CD14-positive monocyte (primary cell): ENCODE data around the gene CAP2. TPM values are rescaled to one million over a fixed set of nuclear protein-coding genes. Genes with fewer than 3 reads are reported as not detected.

Experiments used
- DNase-seq, 3 donors: peaks; one replicate each; pipeline ENCODE4 v3.0.0-alpha.2; 2011 to 2022
- H2AFZ ChIP-seq: 2 replicates; pipeline ENCODE4 v1.6.0; 2012; ENCODE audit warnings: mild to moderate bottlenecking, low read depth, low read length, inconsistent platforms; ENCODE audit not compliant: insufficient read depth, poor library complexity, severe bottlenecking
- H3K27ac ChIP-seq, 2 donors: 1 replicate in 1 of 2; 2 replicates in 1 of 2; pipeline ENCODE4 v1.5.1; 2012 to 2013; ENCODE audit warnings: low read length in 2 of 2, control low read depth in 1 of 2, inconsistent platforms in 1 of 2, low read depth in 1 of 2, mild to moderate bottlenecking in 1 of 2
- H3K27me3 ChIP-seq, 2 donors: one replicate each; pipeline versions ENCODE4 v1.6.0 to v1.6.1; 2011 to 2013; ENCODE audit warnings: low read length in 2 of 2; ENCODE audit not compliant: control insufficient read depth in 2 of 2, insufficient read depth in 2 of 2
- H3K36me3 ChIP-seq, 2 donors: replicated peaks in 1 of 2; 1 replicate in 1 of 2; 2 replicates in 1 of 2; pipeline versions ENCODE4 v1.5.1 to v1.6.1; 2012 to 2013; ENCODE audit warnings: low read length in 2 of 2, control low read depth in 1 of 2, inconsistent platforms in 1 of 2, mild to moderate bottlenecking in 1 of 2; ENCODE audit not compliant: insufficient read depth in 2 of 2, control insufficient read depth in 1 of 2
- H3K4me1 ChIP-seq, 2 donors: 1 replicate in 1 of 2; 2 replicates in 1 of 2; pipeline versions ENCODE4 v1.5.1 to v1.6.1; 2012 to 2013; ENCODE audit warnings: low read length in 2 of 2, control low read depth in 1 of 2, inconsistent platforms in 1 of 2, mild to moderate bottlenecking in 1 of 2, moderate library complexity in 1 of 2; ENCODE audit not compliant: insufficient read depth in 2 of 2, control insufficient read depth in 1 of 2
- H3K4me2 ChIP-seq: replicated peaks from 2 replicates; pipeline ENCODE3; 2012; ENCODE audit warnings: low read length, moderate library complexity, mild to moderate bottlenecking; ENCODE audit not compliant: poor library complexity, severe bottlenecking; ENCODE audit errors: extremely low read depth
- H3K4me3 ChIP-seq, 3 experiments: fragments of 200-600 bp in 1 of 3; sonication (generic) in 1 of 3; replicated peaks in 1 of 3; 1 replicate in 2 of 3; 2 replicates in 1 of 3; pipeline ENCODE4 v1.5.1; 2011 to 2013; ENCODE audit warnings: low read length in 3 of 3, mild to moderate bottlenecking in 3 of 3, control low read depth in 2 of 3, low read depth in 2 of 3, inconsistent platforms in 1 of 3, moderate library complexity in 1 of 3
- H3K79me2 ChIP-seq: 2 replicates; pipeline ENCODE4 v1.6.0; 2012; ENCODE audit warnings: mild to moderate bottlenecking, control low read depth, inconsistent platforms, low read length, moderate library complexity; ENCODE audit not compliant: insufficient read depth
- H3K9ac ChIP-seq: 2 replicates; pipeline ENCODE4 v1.6.0; 2017; ENCODE audit warnings: low read length, mild to moderate bottlenecking; ENCODE audit not compliant: insufficient read depth, poor library complexity, severe bottlenecking
- H3K9me3 ChIP-seq, 2 donors: replicated peaks in 1 of 2; 1 replicate in 1 of 2; 2 replicates in 1 of 2; pipeline versions ENCODE4 v1.5.1 to v1.6.1; 2012 to 2013; ENCODE audit warnings: low read length in 2 of 2, control low read depth in 1 of 2; ENCODE audit not compliant: control insufficient read depth in 1 of 2, insufficient read depth in 1 of 2
- H4K20me1 ChIP-seq: 2 replicates; pipeline ENCODE4 v1.6.0; 2012; ENCODE audit warnings: mild to moderate bottlenecking, low read length, control low read depth, moderate library complexity; ENCODE audit not compliant: insufficient read depth
- H3K27ac Mint-ChIP-seq, 7 donors: one replicate each; pipeline ENCODE4 v1.8.0; 2020; ENCODE audit warnings: mild to moderate bottlenecking in 7 of 7, mixed read lengths in 7 of 7, moderate library complexity in 6 of 7, inconsistent platforms in 2 of 7
- H3K27me3 Mint-ChIP-seq, 3 donors: one replicate each; pipeline ENCODE4 v1.8.0; 2021 to 2022; ENCODE audit warnings: low read depth in 3 of 3, mild to moderate bottlenecking in 3 of 3, mixed read lengths in 3 of 3, moderate library complexity in 3 of 3, inconsistent platforms in 1 of 3
- H3K36me3 Mint-ChIP-seq, 2 donors: one replicate each; pipeline ENCODE4 v1.8.0; 2020; ENCODE audit warnings: mixed read lengths in 2 of 2, inconsistent platforms in 1 of 2, mild to moderate bottlenecking in 1 of 2
- H3K4me1 Mint-ChIP-seq: one replicate; pipeline ENCODE4 v1.8.0; 2020; ENCODE audit warnings: mild to moderate bottlenecking, mixed read lengths
- H3K4me3 Mint-ChIP-seq, 2 donors: one replicate each; pipeline ENCODE4 v1.8.0; 2020; ENCODE audit warnings: mild to moderate bottlenecking in 2 of 2, mixed read lengths in 2 of 2, moderate library complexity in 1 of 2
- H3K9me3 Mint-ChIP-seq, 7 donors: one replicate each; pipeline ENCODE4 v1.8.0; 2020 to 2022; ENCODE audit warnings: mixed read lengths in 7 of 7, mild to moderate bottlenecking in 6 of 7, moderate library complexity in 6 of 7, inconsistent platforms in 2 of 7
- CTCF ChIP-seq: fragments of 200-600 bp; IDR thresholded peaks from one replicate; pipeline ENCODE4 v1.8.0; 2022; ENCODE audit warnings: antibody characterized with exemption, mild to moderate bottlenecking
- WGBS: methylation state at CpG from one replicate; pipeline ENCODE4 v1.1.5; 2013; ENCODE audit warnings: missing lambda C conversion rate; ENCODE audit not compliant: insufficient coverage; 5-methylcytosine and 5-hydroxymethylcytosine counted together
- intact Hi-C, 2 donors: fragments of 100-400 bp; cut with micrococcal nuclease; formaldehyde crosslinking; loops; one replicate each; pipeline versions ENCODE4 v1.15.0 to v1.15.1; 2023
- polyA plus RNA-seq, 3 donors: library from polyadenylated mRNA; depleted of rRNA in 1 of 3; unstranded in 2 of 3; stranded (reverse) in 1 of 3; fragments of 300-500 nt in 2 of 3; fragments of >200 nt in 1 of 3; fragmentation: Illumina TruSeq in 2 of 3; gene quantifications; 1 replicate in 2 of 3; 2 replicates in 1 of 3; pipeline ENCODE4 v1.2.3, GENCODE V29; 2012 to 2021

CAP2 gene
- polyA plus RNA-seq, 3 donors = not detected

- Histone ChIP-seq H3K9me3 (no peaks in the 10 kb centered on the region), H3K9ac (no peak overlapping the region), H3K36me3 (no peaks in the 10 kb centered on the region), H3K79me2 (no peaks in the 10 kb centered on the region), H4K20me1 (no peaks in the 10 kb centered on the region), H3K27ac (no peak overlapping the region), H2AFZ (no peak overlapping the region), H3K4me2 (no peak overlapping the region), H3K4me3 (no peak overlapping the region), H3K27me3 (no peaks in the 10 kb centered on the region), H3K4me1 (no peaks in the 10 kb centered on the region)
- Mint-ChIP-seq H3K27me3 (peaks cover 1 to 2% (median 2%) of the 10 kb centered on the region in 3 donors), H3K36me3 (no peaks in the 10 kb centered on the region), H3K27ac (no peak overlapping the region), H3K9me3 (peaks cover 0 to 4% (median 2%) of the 10 kb centered on the region in 7 donors), H3K4me3 (no peak overlapping the region), H3K4me1 (no peaks in the 10 kb centered on the region)
- no peak for TF ChIP-seq CTCF
- intact Hi-C loops = no loop called here
- no peak for DNase-seq
- no CpG with 5 or more reads among the region's 5 CpGs for WGBS
Measured at GRCh38 chr6:17450832-17451231, 57.4 kb downstream of the CAP2 start.

- no peaks in the 10 kb centered on the region for H3K4me1 Mint-ChIP-seq
- DNase-seq = no peak
- Histone ChIP-seq H3K36me3 (no peaks in the 10 kb centered on the region), H2AFZ (no peak overlapping the region), H3K4me1 (no peaks in the 10 kb centered on the region), H3K9me3 (no peaks in the 10 kb centered on the region), H3K4me3 (no peak overlapping the region), H4K20me1 (no peaks in the 10 kb centered on the region), H3K9ac (no peak overlapping the region), H3K27ac (no peak overlapping the region), H3K4me2 (no peak overlapping the region), H3K27me3 (no peaks in the 10 kb centered on the region), H3K79me2 (no peaks in the 10 kb centered on the region)
- TF ChIP-seq CTCF = no peak
- H3K27me3 Mint-ChIP-seq = peaks cover 0 to 2% (median 1%) of the 10 kb centered on the region in 3 donors
- intact Hi-C loops = no loop called here
- no peaks in the 10 kb centered on the region for H3K36me3 Mint-ChIP-seq
- H3K27ac Mint-ChIP-seq = no peak overlapping the region
- peaks cover 0 to 6% (median 2%) of the 10 kb centered on the region in 7 donors for H3K9me3 Mint-ChIP-seq
- WGBS = 100% methylated on average over 2 of the region's 6 CpGs
- H3K4me3 Mint-ChIP-seq = no peak overlapping the region
Measured at GRCh38 chr6:17452096-17452495, 58.7 kb downstream of the CAP2 start.
